Muscle of arm (tissue), 12 donors: ENCODE data around the gene EXT2. TPM values are rescaled to one million over a fixed set of nuclear protein-coding genes. Genes with fewer than 3 reads are reported as not detected.

ENCODE experiments used
- DNase-seq: peaks from one replicate; pipeline ENCODE4 v3.0.0-alpha.2; 2013
- polyA plus RNA-seq, 12 donors: library from polyadenylated mRNA; unstranded; fragments of 120-200 nt; gene quantifications; one replicate each; pipeline ENCODE4 v1.2.1, GENCODE V29; 2013; ENCODE audit not compliant: insufficient read length in 12 of 12

Gene EXT2
- polyA plus RNA-seq, 12 donors, result 41.0 to 69.1 (median 59.1) TPM; not detected in 1

GRCh38 chr11:44288133-44288526, 192.7 kb downstream of the EXT2 start:
- DNase-seq, result no peak

DNA sequence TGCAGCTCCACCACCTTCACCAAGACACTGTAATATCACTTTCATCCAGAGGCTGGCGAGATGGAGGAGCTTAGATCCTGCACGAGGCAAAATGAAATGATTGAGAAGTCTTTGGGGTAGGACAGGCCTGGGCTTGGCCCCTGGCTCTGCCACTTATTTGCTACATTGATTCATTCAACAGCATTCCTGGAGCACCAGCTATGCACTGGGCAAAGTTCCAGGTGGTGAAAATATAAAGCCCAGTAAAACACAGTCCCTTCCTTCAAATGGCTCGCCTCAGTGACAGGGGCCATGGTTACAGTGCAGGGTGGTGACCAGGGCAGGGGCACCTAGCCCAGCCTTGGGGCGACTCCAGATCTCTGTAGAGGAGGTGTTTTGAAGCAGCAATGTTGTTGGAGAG, 194.7 kb downstream of the EXT2 start:
- no peak for DNase-seq

Other genes with a start within 250 kb of the EXT2 start
- gene ALKBH3, start 214.8 kb upstream of the EXT2 start, polyA plus RNA-seq, result 10 to 100 TPM in 11 of 12 donors, not detected in 1; 18.4 to 35.1 (median 25.6) TPM
- gene C11orf96, start 153.0 kb upstream of the EXT2 start, polyA plus RNA-seq, result 10 to 100 TPM in 10 of 12 donors, 1 to 10 TPM in 1, not detected in 1; 8.2 to 38.1 (median 18.6) TPM
- not detected for gene ACCSL, start 47.7 kb upstream of the EXT2 start, polyA plus RNA-seq
- 10 to 100 TPM in 10 of 12 donors, 1 to 10 TPM in 1, not detected in 1; 9.3 to 49.6 (median 15.2) TPM for gene ACCS, start 29.4 kb upstream of the EXT2 start, polyA plus RNA-seq
- 1 to 10 TPM in 9 of 12 donors, under 1 TPM in 2, not detected in 1; 0.62 to 4.3 (median 2.1) TPM for gene ALX4, start 214.5 kb downstream of the EXT2 start, polyA plus RNA-seq